Measurements from ENCODE around the gene EIF4G3.
"Not testable (repeated sequence)": the region's sequence is repeated elsewhere in the genome, so short reads cannot be mapped to it uniquely, and the experiment has no call there.

Gene EIF4G3

DNA sequence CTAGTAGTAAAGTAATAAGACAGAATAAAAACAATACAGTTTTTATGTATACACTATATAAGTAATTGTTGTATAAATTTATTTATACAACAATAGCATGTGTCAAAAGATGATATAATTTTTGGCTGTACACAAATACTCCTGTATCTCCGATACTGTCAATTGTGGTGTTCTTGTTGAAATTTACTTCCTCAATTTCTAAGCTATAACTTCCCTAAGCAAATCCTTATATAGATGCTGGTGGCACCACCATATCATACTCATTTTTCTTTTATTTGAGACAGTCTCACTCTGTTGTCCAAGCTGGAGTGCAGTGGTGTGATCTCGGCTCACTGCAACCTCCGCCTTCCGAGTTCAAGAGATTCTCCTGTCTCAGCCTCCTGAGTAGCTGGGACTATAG, 248.6 kb downstream of the EIF4G3 start:
- no peak for DNase-seq

DNA sequence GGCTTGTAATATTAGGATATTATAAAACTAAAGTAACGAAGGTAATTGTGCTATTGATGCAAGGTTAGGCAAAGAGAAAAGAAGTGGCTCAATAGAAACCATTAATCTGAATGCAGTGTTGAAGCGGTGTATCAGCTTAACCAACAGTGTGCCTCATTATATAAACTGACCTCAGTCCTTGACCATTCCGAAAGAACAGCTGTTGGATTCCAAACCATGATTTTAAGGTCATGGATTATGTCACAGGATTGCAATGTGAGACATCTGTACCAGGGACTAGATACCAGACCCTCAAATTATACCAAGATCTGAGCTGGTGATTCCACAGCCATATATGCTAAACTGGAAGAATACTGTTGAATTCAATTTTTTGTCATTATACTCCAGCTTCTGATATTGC, 255.4 kb downstream of the EIF4G3 start:
- DNase-seq = no peak

- no peak for DNase-seq
Observed at GRCh38 chr1:20913242-20913641, 263.5 kb downstream of the EIF4G3 start.

GRCh38 chr1:20907526-20907925, 269.2 kb downstream of the EIF4G3 start:
- DNase-seq = not testable (repeated sequence)

GRCh38 chr1:20903437-20903836, 273.3 kb downstream of the EIF4G3 start:
- DNase-seq = no peak

GRCh38 chr1:20900056-20900455, 276.6 kb downstream of the EIF4G3 start:
- DNase-seq = no peak

GRCh38 chr1:20899154-20899972, 277.3 kb downstream of the EIF4G3 start:
- DNase-seq = no peak

DNA sequence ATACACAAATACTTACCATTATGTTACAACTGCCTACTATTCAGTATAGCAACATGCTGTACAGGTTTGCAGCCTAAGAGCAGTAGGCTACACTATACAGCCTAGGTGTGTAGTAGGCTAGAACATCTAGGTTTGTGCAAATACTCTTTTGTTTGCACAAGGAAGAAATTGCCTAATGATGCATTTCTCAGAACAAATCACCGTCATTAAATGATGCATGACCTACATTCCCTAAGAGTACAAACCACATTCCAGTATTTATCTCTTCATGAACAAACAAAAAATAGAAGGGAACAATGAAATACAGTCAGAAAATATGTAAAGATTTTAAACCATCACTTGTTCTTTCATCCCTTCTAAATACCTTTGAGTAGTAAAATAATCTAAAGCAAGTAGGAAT, 279.9 kb downstream of the EIF4G3 start:
- no peak for DNase-seq

GRCh38 chr1:20893931-20894330, 282.8 kb downstream of the EIF4G3 start:
- no peak for DNase-seq

DNA sequence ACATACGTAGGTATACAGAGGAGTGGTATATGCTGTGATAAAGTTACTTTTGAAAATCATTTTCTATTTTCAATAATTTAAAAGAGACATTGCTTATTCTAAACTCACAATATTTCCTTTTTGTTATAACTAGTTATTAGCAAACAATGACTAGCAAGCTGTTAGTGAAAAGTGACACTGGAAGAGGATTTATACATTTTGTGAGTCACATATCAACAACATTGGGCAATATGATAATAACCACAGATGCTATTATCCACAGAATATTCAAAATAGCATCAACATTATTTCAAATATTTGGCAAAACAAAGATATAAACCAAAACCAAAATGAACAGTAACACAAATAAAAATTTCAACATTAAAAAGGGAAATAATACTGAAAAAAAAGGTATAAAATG, 285.6 kb downstream of the EIF4G3 start:
- no peak for DNase-seq

GRCh38 chr1:20887246-20887645, 289.5 kb downstream of the EIF4G3 start:
- no peak for DNase-seq

DNA sequence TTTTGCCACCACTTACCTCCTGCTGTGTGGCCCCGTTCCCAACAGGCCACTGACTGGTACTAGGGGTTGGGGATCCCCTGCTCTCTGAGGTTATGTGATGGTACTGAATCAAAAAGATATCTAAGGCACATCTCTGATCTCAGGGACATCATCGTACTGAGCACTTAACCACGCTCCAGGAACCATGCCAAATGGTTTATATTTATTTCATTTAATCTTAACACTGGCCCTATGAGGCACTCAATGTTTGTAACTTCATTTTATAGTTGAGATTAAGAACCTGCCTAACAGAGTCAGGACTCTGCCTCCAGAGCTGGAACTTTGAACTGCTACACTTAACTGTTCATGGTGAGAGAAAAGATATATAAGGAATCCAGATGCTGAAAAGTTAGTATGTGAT, 291.6 kb downstream of the EIF4G3 start:
- DNase-seq = no peak

- DNase-seq = no peak
Observed at GRCh38 chr1:20884513-20884912, 292.2 kb downstream of the EIF4G3 start.

GRCh38 chr1:20883766-20884165, 292.9 kb downstream of the EIF4G3 start:
- no peak for DNase-seq

GRCh38 chr1:20882837-20883236, 293.9 kb downstream of the EIF4G3 start:
- no peak for DNase-seq

GRCh38 chr1:20878799-20879198, 297.9 kb downstream of the EIF4G3 start:
- no peak for DNase-seq

DNA sequence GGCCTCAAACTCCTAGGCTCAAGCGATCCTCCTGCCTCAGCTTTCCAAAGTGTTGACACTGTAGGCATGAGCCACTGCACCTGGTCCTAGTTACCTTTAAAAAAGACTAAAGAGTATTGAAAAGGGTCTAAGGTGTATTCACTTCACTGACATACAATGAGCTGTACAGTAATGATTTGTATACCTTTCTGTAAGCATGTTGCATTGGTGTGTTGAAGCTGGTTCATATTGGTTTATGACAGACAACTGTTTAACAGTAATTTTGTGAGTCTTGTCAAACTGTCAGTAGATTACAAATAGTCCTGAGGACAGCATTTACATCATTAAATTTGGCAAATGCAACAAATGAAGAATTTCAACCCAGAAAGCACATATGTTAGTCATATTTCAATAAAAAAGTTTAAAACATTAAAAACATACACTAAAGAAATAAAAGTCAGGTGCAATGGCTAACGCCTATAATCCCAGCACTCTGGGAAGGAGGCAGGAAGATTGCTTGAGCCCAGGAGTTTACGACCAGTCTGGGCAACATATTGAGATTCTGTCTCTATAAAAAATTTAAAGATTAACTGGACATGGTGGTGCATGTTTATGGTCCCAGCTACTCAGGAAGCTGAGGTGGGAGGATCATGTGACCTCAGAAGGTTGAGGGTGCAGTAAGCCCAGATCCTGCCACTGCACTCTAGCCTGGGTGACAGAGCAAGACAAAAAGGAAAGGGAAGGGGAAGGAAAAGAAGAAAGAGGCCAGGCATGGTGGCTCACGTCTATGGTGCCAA, 301.3 kb downstream of the EIF4G3 start:
- DNase-seq = no peak

DNA sequence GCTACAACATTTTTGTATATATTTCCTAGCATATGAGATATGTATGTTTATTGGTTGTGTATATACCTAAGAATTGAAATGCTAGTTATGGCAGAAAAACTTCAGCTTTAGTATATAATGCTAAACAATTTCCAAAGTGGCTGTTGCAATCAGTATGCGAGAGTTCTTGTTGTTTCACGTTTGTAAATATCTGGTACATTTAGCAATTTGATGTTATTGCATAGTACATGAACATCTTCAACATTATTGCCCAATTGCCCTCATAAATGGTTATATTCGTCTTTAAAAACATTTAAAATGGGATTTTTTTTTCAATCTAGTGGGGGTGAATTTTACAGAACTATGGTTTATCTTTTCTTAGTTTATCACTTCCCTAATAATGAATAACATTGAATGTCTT, 303.4 kb downstream of the EIF4G3 start:
- no peak for DNase-seq

- no peak for DNase-seq
Observed at GRCh38 chr1:20871419-20871818, 305.3 kb downstream of the EIF4G3 start.

DNA sequence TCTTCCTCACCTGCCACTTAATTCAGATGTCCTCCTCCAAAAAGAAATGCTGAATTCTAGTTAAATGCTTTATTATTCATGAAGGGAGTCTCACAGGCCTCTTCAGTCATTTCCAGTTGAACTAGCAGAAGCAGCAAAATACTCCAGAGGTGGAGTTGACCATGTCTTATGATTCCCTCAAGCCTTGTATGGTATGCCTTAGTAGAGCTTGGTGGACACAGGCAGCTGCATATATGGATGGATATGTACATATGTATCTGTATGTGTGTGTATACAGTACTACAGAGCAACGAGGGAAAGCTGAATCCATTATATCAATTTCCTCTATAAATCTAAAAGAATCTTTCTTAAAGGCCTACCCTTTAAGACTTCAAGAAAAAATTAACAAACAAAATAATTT, 306.0 kb downstream of the EIF4G3 start:
- no peak for DNase-seq

DNA sequence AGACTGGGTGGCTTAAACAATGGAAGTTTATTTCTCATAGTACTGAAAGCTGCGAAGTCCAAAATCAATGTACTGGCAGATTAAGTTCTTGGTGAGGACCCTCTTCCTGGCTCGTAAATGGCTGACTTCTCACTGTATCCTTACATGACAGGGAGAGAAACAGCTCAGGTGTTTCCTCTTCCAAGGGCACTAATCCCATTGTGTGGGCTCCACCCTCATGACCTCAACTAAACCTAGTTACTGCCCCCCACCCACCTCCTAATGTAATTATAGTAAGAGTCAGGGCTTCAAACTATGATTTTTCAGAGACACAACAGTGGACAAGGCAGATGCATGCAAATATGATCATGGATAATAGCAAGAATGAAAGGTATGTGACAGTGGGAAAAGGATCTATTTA, 308.4 kb downstream of the EIF4G3 start:
- no peak for DNase-seq

DNA sequence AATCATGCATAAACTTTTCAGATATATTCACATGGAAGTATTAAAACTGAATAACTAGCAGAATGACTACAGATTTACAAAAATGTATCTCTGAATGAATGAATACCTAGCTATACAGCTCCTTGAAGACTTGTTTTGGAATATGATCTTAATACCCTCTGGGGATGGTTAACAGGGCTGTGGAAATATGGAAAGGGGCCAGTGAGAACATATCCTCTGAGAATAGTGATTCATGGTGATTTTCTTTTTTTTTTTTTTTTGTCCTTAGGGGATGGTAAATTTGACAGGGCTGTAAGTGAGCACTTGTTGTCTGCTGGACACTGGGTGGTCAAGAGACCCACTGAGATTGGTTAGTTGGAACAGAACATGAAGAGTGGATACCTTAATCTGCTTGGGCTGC, 308.9 kb downstream of the EIF4G3 start:
- no peak for DNase-seq

DNA sequence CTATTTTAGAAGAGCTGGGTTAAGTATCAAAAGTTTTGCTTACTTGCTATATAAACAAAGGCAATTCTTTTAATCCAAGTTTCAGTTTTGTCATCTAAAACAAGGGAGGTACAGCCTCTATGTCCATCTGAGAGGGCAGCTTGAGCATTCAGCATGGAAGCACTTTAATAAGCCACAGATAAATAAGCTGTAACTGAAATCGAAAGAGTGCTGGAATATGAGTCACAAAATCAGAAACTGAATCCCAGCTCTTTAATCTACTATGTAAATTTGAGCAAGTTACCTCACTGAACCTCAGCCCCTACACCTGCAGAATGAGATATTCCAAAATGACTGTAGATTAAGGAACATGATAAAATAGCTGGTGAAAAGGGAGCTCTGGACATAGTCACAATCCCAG, 309.6 kb downstream of the EIF4G3 start:
- no peak for DNase-seq

- no peak for DNase-seq
Observed at GRCh38 chr1:20865001-20865400, 311.7 kb downstream of the EIF4G3 start.
